Mucosa of gallbladder (tissue), 1 donor: ENCODE results near the gene DNAAF1. TPM values are rescaled to one million over a fixed set of nuclear protein-coding genes. Genes with fewer than 3 reads are reported as not detected.

Experiments used
- DNase-seq: peaks from one replicate; pipeline ENCODE4 v3.0.0-alpha.2; 2020; ENCODE audit warnings: low spot score
- total RNA-seq: library from RNA; stranded (reverse); gene quantifications from one replicate; pipeline ENCODE4 v1.2.1, GENCODE V29; 2021
- donor health status: DM: no; HTN: no; CAD: no.

Gene DNAAF1
- total RNA-seq, 1 donor from 2014 or later: 0.46 TPM

DNA sequence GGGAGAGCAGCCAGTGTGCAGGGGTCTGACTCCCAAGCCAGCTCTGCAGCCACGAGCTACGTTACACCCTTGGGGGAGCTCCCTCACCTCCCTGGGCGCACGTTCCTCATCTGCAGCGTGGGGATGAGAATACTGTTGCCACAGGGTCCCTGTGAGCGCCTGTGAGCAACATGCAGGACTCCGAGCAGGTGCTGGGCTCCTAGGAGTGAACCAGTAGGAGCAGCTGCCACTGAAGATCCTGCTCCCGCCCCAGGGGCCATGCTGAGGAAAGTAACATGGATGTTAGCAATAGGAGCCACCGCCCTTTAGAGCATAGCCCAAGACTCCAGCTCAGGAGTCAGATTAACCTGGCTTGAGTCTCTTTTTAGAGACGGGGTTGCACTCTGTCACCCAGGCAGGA lies 15.9 kb downstream of the DNAAF1 start:
- DNase-seq: no peak

DNA sequence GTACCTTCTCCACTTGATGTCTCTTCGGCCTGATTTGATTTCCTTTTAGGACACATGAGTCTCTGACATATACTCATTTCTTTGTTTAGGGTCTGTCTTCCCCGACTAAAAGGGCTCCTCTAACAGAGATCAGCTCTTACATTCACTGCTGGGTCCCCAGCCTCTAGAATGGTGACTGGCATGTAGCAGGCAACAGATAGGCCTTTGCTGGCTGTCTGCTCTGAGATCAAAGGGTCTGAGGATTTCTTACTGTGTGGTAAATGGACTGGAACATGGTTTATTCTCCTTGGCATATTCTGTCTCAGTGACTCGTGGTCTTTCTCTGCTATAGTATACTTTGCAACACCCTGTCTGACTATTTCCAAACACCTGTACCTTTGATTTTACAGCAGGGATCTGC lies 16.7 kb downstream of the DNAAF1 start:
- no peak for DNase-seq

DNA sequence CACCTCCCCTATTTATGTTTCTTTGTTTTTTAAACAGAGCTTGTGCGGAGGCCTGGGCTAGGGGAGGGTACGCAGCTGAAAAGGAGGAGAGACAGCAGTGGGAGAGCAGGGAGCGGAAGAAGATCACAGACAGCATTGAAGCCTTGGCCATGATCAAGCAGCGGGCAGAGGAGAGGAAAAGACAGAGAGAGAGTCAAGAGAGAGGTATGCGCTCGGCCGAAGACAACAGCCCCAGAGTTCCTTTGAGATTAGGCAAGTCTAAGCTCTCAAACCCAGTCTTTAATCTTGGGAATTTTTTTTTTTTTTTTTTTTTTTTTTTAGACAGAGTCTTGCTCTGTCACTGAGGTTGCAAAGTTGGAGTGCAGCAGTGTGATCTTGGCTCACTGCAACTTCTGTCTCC lies 20.6 kb downstream of the DNAAF1 start:
- no peak for DNase-seq

DNA sequence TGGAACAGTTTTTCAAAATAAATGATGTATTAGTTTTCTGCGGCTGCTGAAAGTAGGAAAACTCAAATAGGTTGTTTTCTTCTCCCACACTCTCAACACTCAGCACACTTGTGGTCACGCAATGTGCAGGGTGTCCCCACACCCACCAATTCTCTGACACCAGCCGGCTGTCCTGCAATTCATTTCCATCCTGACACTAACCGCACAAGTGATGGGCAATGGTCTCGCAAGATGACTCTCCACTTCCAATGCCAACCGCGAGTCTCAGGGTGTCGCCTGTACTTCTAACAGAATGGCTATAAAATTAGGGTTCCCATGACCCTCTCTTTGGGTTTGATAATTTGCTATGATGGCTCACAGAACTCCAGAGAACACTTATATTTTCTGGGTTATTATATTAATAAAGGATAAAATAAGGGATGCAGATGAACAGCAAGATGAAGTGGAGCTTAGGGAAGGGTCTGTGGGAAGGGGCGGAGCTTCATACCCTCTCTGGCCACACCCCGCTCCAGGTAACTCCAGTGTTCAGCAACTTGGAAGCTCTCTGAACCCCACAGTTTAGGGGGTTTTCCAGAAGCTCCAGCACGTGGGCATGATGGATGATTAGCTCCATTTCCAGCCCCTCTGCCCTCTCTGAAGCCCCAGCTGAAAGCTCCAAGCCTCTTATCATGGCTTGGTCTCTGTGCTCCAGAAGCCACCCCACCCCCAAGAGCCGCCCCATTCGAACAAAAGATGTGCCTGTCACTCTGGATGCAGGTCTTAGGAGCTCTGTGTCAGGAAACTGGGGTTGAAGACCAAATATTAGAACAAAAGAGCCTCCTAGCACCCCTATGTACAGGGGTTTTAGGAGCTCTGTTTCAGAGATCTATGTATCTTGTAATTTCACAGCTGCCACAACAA lies 21.9 kb downstream of the DNAAF1 start:
- DNase-seq: no peak

DNA sequence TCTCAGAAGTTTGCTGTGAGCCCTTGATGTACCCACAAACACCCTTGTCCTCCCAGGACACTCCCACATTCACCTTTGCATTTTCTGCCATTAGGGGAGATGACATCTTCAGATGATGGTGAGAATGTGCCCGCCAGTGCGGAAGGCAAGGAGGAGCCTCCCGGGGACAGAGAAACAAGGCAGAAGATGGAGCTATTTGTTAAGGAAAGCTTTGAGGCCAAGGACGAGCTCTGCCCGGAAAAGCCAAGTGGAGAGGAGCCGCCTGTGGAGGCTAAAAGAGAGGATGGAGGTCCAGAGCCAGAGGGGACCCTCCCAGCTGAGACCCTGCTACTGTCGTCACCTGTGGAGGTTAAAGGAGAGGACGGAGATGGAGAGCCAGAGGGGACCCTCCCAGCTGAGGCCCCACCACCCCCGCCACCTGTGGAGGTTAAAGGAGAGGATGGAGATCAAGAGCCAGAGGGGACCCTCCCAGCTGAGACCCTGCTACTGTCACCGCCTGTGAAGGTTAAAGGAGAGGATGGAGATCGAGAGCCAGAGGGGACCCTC lies 24.7 kb downstream of the DNAAF1 start:
- no peak for DNase-seq

DNA sequence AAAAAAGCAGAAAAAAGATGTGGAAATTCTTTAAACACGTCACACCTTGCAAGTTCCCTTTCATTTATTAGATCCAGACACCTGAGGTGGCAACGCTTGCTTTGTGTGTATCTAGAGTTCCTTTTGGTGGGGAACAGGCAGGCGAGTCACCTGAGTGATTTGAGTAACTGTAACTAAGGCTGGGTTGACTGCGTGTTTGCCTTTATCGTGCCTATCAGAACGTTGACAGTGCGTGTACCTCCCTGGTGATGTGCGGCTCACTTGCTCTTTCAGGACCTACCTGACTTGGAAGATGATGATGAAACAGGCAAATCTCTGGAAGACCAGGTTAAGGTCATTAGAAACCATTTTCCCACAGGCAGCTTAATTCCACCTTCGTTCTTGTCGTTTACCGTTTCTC lies 29.3 kb downstream of the DNAAF1 start:
- DNase-seq: no peak

DNA sequence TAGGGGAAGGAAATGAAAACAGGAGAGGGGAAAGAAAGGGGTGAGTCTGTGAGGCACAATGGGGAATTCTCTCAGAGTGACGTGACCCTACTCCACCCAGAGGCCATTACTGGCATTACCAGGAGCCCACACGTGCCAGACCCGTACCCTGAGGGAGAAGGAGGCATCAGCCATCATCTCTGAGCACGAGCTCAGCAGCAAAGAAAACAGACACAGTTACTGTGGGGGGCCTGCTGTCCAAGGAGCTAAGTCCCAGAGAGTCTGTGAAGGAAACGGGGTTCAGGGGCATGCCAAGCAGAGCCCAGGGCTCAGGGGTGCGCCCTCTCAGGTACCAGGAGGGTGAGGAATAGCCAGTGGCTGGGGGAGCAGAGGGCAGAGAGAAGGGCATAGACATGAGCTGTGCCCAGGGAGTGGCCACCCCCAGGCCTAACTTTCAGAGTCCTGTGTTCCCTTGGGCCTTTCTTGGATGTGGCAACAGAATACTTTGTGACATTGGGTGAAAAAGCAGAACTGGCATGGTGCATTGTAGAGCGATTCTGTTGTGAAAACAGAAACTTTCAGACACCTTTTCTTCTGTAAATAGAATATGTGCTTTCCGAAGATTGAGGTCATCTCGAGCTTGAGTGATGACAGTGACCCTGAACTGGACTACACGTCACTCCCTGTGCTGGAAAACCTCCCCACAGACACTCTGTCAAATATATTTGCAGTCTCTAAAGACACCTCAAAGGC lies 30.4 kb downstream of the DNAAF1 start:
- peak; percentile 55 for DNase-seq

DNA sequence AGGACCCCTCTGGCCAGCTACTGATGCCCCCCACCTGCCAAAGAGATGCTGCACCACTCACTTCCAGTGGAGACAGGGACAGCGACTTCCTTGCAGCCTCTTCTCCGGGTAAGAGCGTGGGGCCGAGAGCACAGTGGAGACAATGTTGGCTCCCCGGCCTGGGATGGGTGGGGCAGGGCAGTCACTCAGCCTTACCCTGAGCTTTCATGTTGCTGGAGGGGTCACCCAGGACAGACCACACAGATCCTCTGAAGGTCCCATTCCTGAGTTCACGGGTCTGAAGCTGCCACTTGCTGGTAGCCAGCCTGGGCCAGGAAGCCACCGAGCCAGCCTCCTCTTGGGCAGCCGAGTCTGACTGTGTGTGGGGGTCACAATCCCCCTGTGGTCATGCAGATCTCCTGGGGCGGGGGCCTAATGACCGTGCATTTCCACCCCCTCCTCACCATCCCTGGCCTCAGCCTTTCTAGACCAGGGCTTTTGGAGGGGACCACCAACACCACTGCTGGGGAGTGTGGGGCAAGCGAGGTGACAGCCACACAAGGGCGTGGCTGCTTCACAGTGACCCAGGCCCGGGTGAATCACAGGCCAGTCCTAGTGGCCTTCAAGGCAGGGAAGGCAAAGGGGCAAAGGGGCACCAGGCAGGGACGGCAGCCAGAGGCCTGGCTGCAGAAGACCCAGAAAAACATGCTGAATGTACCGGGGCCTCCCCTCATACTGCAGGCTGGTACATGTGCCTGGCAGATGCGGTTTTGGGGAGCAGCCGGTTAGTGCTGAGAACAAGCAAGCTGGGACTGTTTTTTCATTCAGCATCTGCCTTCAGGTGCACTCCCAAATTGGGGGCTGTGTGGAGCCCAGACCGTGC lies 31.3 kb downstream of the DNAAF1 start:
- no peak for DNase-seq

DNA sequence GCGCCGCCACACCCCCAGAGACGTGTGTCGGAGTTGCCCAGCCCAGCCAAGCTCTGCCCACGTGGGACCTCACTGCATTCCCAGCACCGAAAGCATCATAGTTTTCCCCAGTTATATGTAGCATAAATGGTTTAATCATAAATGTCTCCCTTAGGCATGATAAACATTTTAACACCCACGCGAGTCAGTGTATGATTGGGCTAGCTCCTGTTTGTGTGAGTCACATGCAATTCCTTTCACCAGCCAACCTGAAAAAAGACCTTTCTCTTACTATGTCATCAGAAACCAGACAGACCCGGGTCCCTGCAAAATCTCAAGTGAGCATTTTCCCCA lies 32.6 kb downstream of the DNAAF1 start:
- no peak for DNase-seq

DNA sequence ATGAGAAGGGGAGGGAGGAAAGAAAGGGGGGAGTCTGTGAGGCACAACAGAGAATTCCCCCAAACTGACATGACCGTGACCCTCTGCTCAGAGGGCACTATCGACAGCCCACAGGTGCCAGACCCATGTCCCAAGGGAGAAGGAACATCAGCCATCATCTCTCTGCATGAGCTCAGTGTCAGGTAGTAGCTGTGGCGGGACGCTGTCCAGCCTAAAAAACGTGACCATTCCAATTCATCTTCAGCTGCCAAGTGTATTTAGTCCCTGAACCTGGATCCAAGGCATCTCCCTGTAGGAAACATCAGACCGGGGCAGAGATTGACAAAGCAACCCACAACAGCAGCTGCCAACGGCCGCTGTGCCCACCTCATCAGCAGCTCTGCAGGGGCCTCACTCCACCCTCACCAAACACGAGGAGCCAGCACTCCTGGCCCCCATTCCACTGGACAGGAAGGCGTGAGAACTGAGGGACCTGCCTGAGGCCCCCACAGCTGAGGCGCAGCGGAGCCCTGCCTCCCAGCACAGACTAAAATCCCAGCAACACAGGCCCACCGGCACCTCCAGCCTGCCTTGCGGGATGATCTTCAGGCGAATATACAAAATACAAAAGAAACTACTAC lies 33.1 kb downstream of the DNAAF1 start:
- DNase-seq: no peak

DNA sequence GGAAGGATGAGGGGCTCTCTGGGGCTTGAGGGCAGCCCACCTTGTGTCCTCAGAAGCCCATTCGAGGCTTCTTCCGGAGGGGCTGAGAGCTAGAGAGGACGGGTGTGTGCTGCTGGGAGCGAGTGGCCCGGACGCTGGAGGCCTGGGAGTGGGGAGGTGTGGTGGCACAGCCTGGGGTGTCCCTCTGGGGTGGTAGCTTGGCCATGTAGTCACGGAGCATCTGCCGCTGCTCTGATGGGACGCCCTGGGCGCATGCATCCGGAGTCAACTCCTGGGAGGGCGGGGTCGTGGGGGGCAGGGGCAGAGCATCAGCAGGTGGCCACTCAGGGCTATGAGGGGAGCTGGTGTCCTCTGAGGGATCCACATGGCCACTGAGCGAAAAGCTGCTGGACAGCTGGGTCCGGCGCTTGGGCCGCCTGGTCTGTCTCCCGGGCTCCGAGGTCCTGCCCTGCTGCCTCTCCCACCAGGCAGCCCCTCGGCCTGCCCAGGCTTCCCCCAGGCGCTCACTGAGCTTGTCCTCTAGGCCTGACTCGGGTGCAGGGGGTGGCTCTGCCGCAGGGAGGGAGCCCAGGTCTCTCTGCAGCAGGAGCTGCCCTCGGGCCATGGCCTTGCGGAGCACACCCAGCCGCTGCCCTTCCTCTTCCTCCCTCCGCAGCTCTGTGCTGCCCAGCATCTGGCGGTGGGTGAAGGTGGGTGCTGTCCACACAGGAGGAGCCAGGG lies 33.9 kb downstream of the DNAAF1 start:
- DNase-seq: no peak

DNA sequence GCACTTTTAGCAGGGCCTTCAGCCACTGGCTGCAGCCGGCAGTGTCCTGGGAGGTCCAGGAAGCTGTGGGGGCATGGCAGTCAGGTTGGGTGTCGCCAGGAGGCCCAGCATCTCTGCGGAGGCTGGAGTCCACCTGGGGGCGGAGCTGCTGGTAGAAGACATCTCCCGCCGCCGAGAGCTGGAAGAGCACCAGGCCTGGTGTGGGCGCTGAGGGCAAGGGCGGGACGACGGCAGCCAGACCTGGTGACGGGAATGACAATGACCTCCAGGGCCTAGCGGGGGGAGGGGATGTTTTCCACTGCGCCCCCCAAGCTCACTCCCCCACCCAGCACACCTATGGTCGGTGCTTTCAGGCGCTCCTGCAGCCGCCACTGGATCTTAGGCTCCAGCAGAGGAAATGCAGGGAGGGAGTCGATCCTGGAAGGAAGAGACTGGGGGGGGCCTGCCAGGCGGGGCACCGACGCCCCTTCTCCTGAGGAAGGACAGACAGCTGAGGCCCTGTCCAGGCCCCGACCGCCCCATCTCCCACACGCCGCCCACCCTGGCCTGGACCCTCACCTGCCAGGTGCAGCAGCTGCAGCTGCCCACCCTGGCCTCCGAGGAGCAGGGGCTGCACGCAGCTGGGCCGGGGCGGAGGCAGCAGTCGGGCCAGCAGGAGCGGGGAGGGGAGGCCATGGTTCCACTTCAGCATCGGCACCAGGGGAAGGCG lies 34.7 kb downstream of the DNAAF1 start:
- DNase-seq: no peak

DNA sequence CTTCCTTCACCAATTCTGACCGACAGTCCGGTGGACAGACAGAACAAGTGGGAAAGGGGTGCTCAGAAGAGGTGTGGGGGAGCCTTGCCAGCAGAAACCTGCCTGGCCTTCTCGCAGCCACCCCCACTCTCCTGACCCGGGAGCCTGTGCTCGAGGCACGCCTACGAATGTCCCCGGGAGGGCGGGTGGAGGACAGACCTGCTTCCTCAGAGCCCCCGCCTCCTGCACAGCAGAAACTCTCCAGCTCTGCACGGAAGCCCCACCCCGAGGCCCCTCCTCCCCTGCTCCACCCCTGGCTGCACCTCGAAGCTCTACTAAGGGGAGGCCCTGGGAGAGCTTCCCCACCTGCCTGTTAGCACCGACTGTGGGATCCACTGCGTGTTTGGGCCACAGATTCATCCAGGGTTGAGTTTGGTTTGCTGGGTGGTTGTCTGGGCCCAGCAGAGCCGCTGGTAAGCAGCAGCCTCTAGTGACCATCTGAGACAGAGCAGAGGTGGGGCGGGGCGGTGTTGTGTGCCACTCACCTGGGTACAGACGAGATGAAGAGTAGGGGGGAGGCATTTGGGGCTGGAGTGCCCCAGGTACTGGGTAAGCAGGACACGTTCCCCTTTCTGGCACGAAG lies 35.5 kb downstream of the DNAAF1 start:
- DNase-seq: no peak

DNA sequence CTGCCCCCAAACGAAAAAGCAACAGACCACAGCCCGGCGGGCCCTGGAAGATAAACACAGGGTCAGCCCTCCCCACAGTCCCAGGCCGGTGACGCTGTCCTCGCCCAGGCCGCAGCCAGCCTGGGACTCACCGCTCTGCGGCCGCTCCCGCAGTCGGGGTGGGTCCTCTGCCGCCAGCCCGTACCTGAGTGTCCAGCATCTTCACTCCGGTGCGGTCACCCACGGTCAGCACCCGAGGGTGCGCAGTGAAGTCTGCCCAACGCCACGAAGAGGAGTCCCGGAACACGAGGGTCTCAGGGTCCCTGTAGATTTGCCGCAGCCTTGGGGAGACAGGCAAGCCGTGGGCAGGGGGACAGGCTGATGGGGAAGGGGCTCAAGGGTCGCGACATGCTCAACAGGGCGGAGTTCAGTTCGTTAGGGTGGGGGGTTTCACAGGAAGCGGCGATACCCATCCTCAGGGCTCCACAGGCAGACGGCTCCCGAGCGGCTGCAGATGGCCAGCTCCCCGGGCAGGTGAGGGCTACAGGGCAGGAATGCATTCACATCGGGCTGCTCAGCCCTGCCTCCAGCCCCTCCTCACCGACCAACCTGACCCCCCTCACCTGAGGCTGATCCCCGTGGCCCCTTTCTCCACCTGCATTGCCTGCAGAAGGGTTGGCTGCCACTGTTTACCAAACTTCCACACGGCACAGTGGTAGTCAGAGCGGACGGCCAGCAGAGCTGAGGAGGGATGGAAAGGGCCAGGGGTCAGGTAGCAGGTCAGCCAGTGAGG lies 36.2 kb downstream of the DNAAF1 start:
- DNase-seq: no peak

DNA sequence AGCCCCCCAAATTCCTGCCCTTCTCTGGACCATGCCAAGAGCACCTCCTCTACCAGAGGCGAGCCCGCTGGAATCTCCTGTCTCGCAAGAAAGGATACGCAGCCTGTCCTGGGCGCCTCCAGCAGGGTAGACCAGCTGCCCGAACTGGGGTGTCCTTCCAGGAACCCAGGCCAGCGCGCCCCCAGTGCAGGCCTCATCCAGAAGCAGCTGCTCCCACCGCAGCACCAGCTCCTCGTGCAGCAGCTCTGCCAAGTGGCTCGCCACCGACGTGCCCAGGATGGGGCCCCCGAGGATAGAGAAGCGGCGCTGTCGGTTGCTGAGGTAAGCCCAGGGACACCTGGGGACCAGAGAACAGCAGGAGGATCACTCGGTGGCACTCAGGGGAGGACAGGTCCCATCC lies 37.0 kb downstream of the DNAAF1 start:
- no peak for DNase-seq

DNA sequence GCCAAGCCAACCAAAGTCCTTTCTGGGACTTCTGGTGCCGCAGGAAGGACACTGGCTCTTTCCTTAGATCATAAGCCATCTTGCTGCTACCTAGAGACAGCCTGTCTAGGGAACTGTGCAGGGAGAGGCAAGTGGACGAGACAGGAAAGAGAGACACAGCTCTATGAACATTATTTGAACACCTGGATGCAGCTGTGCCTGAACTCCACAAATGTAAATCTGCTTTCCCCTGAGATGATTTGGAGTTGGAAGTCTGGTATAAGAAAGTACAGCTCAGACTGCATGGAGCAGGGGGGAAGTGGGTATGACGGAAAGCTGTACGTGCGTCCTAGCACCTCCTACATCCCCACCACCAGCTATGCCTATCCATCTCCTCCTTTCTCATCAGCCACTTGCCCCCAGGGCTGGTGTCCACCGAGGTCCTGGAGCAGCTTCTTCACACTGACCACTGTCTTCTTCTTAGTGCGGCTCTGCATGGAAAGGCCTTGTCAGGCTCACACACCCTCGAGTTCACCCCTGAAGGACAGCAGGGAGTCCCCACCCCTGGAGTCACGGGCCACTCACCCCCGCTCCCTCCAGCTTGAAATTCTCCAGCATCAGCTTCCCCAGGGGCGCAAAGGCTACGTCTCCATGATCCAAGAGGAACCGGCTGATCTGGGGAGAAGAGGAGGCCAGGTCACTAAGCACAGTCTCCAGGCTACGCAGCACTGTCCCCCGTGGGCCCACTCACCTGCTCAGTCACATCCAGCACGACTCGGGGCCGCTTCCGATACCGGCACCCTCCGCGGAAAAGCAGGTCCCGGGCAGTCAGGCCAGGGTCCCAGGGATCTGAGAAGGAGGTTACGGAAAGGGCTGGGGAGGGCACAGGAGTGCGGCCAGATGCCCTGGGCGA lies 37.8 kb downstream of the DNAAF1 start:
- no peak for DNase-seq

DNA sequence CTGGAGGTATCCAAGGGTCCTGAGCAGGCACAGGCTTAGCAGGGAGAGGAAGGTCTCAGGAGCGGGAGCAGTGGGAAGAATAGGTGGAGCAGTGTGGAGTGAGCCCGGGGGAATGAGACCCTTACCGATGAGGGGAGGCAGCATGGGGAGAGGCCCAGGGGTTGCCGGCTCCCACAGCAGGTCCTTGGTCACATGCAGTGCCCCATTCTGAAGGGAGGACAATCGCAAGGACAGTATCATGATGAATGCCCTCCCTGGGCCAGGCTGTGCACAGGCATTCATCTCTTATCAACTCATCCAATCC lies 38.4 kb downstream of the DNAAF1 start:
- DNase-seq: no peak

DNA sequence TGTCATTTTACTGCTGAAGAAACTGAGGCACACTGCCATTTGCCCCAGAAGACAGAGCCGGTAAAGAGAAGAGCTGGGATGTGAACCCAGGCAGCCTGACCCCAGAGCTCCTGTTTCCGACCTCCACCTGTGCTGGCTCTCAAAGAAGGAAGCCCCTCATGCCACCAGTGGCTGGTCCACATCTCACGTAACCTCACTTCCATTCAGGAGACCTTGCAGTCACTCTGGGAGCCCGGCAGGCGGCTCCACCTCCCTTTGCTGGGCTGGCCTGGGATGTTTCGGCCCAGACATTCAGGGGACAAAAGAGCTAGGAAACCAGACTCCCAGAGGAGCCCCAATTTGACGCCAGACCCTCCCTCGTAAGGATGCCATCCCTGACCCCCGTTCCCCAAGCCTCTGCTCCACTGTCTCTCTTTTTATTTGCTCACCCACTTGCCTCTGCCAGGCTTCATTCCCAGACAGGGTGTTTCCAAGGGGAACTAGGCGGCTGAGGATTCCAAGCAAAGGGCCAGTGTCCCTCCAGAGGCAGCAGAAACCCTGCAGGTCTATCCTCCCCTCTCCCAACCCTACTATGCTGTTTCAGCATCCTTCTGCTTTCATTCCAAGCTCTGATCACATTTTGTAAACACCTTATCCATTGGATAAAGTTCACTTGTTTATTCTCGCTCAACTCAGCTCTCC lies 38.9 kb downstream of the DNAAF1 start:
- no peak for DNase-seq
